ENCODE measurements around the gene CACNB4.

The CACNB4 gene

DNA sequence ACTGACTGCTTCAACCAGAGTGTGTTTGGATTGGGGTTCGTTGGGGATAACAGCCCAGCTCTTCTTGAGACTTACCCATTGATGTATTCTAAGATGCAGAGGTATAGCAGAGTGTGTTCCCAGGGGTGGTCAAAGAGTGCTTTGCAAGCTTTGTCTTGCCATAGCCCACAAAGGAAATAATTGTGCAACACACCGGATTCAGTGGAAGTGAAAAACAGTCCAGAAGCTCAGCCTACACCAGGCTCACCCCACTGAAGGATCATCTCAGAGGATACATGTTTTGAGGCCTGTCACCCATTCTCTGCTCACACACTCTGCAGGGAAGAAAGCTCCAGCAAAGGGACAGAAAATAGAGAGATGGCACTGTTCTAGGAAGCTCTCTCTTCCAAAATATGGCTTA is 9.6 kb downstream of the CACNB4 start:
- in situ Hi-C loops (cut with MboI; ENCODE audit: low sequenced_read_pairs): no loop called here

DNA sequence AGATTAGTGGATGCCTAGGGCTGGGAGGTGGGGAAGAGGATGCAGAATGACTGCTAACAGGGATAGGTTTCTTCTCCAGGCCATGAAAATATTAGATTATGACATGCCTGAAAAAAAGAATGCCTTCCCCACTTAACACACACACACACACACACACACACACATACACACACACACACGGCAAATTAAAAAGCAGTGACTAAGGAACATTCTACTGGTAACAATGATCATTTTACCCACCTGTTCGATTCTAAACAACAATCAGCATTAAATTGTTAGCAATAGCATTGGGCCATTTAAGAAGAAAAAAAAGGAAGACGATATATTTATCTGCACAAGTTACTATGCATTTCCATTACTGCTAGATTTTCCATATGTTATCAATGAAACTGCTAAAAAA is 10.8 kb downstream of the CACNB4 start:
- in situ Hi-C loops (cut with MboI; ENCODE audit: low sequenced_read_pairs): no loop called here

DNA sequence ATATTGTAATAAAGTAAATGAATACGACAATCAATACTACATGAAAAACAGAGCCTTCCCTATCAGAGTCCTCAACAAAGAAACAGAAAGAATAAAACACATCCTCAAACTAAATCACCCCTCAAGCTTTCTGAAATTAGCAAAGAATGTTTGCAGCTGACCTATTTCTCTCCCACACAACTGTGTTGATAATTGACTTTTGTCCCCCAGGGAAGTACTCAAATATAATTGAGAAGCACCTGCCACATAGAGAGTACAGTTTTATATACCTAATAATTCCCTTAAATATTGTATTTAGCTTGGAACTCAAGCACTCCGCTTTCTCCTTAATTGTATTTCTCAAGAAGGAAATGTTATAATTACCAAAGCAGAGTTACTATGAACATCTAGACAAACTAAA is 12.6 kb downstream of the CACNB4 start:
- in situ Hi-C loops (cut with MboI; ENCODE audit: low sequenced_read_pairs): no loop called here

DNA sequence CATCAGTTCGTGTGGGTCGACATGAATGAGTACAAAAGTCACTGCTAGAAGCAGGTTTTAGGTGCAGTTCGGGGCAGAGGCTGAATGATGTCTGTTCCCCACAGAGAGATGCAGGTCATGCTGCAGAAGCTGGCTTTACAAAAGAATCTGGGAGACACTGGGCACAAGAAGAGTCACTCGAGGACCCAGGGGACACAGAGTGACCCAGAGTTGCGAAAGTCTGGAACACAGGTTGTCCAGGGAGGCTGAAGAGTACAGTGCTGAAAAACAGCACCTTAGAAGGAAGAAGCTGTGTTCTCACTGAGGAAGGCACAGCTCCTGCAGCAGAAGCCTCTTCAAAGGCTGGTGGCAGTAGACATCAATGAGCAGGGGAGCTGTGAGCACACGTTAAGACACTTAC is 14.8 kb downstream of the CACNB4 start:
- in situ Hi-C loops (cut with MboI; ENCODE audit: low sequenced_read_pairs): no loop called here

DNA sequence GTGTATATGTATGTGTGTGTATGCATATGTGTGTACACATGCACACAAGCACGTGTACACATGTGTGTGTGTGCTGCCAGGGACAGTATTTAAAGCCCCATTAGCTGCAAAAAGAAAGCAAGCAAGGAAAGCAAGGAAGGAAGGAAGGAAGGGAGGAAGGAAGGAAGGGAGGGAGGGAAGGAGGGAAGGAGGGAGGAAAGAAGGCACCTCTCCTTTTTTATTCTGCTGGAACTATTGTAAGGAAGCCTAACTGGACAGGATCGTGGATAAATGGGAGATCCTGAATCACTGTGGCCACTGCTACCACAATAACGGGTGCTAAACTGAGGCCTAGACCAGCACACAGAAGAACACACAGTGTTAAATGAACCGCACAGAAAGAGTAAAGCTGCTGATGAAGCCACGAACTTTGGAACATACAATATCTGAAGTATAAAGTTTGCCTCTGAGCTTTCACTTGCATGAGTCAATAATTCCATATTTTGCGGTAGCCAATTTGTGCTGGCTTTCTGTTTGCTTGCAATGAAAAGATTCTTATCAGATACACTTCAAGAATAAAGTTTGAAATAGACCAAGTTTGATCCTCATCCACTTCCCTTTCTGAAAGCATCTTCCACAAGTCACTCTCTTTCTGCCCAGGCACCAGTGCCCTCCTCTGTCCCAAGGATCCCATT is 15.5 kb downstream of the CACNB4 start:
- in situ Hi-C loops (cut with MboI; ENCODE audit: low sequenced_read_pairs): no loop called here

DNA sequence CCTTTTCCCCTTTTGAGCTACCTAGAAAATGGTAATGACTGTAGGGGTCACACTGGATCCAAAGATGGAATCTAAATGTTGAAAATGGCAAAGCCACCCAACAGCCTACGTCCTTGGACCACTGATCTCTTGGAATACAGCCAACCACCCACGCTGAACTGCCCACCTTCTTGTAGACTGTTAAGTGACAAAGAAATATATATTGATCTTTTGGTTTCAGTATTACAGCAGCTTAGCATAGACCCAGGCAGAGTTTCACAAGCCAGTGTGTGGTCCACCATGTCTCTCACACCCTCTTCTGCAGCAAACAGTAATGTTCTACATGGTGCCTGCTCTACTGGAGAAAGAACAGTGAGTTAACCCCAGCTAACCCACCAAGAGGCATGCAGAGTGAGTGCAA is 20.2 kb downstream of the CACNB4 start:
- in situ Hi-C loops (cut with MboI; ENCODE audit: low sequenced_read_pairs): no loop called here

DNA sequence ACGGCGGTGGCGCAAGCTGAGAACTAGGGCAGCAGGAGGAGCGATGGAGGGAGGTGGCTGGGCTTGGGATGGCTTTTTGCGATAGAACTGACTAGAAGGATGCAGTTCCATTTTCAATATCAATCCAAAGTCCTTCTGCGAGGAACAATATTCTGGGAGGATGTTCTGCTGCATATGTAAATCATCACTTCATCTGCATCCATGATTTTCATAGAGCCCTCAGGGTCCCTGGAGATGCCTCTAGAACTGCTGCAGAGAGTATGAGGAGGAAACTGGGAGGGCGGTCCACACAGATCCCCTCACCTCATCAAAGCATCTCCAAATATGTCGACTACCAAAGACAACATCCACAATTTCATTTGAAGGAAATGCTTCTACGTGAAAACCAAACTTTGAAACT is 20.8 kb downstream of the CACNB4 start:
- in situ Hi-C loops (cut with MboI; ENCODE audit: low sequenced_read_pairs): no loop called here

DNA sequence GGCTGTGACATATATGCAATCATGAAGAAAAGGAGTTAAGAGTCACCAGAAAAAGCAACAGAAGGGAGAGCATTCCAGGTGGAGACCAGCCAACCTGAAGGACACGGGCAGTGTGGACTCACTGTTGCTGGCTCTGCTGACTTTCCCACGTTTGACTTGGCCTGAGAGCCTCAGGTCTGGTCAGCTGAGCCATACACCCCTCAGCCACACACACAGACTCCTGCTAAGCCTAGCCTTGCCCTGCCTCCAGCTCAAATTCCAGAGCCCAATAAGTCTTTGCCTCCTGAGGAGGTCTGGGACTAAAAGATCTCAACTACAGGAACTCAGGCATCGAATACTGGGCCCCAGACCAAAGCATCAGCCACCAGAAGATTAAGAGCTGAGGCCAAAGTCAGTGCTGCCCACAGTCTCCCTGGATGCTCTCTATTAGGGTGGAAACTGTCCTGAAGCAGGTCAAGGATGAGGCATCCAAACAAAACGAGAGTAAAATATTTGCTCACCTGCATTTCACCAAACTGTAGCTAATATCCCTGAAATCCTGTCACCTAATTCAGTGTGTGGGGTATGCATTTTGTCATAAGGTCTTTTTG is 23.3 kb downstream of the CACNB4 start:
- in situ Hi-C loops (cut with MboI; ENCODE audit: low sequenced_read_pairs): no loop called here

DNA sequence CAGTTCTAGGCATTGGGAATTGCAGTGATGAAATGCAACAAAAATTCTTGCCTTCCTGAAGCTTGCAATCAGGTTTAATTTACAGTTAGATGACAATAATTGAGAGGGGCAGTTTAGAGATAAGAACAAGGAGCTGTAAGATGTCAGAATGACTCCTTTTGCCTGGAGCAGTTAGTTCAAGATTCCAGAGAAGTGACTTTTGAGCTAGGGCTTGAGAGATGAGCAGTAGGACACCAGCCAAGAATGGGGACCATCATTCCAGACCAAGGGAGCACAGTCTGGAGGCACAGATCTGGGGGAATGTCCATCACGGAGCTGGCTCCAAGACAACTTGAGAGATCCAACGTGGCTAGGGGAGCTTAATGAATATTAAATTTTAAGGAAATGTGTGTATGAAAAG is 26.8 kb downstream of the CACNB4 start:
- in situ Hi-C loops (cut with MboI; ENCODE audit: low sequenced_read_pairs): no loop called here

DNA sequence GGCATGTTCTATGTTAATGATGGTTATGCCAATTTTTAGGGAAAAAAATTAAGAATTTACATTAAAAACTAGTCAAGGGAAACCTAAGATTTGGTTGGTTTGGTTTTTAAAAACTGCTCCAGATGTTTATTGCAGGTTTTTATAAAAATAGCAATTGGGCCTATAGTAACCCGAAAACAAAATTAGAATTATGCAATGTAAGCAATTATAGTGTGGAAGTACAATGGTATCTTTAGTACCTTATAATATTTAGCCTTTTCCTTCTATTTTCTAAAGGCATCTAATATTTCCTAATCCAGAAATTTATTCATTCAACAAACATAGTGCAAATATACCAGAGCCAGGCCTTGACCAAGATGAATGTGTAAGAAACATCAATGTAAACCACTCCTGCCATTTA is 27.3 kb downstream of the CACNB4 start:
- in situ Hi-C loops (cut with MboI; ENCODE audit: low sequenced_read_pairs): no loop called here

DNA sequence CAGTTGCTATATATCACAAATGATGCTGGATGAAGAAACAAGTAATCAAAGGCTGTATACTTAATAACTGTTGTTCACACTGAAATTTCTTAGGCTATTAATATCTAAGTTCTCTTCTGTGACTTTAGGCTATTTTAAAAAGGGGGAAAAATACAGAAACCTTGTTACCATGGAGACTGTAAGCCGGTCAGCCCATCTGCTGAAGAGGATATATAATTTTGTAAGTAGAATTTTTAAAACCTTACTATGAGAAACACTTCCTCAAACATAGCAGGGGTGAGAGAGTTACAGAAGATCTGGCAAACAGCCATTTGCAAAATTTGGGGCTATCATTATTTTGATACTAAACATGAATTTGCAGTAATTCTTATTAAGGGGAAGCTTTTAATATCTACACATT is 27.8 kb downstream of the CACNB4 start:
- in situ Hi-C loops (cut with MboI; ENCODE audit: low sequenced_read_pairs): no loop called here

DNA sequence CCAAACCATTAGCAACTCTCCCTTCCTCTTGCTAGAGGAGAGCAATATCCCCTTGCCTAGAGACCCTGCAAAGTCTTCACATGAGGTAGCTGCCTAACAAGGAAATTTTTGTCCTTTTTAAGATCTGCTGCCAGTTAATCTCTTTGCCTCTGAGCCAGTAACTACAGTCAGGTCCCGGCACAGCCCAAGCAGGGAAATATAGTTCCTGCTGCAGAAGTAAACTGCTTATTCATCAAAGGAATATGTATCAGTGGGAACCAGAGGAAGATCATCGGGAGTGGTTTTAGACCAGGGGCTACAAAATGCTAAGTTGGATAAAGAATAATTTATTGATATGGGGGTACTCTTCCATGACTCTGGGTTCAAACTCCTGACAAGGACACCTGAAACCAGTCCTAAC is 30.6 kb downstream of the CACNB4 start:
- in situ Hi-C loops (cut with MboI; ENCODE audit: low sequenced_read_pairs): no loop called here

DNA sequence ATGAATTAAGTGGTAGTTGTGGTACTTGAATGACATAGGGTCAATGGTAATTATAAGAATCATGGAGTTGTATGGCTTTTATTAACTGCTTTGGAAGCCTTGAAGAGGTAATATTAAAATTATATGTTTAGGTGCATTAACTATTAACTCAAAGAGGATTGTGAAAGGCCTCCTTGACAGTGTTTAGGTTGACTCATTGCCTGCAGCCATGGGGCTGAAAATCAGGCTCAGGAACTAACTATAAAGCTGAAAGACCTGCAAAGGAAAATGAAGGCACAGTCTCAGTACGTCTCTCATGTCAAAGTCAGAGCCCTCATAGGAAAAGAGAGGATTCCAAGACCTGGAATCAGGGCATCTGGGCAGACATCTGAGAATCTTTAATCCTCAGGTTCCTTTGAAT is 31.0 kb downstream of the CACNB4 start:
- in situ Hi-C loops (cut with MboI; ENCODE audit: low sequenced_read_pairs): no loop called here

DNA sequence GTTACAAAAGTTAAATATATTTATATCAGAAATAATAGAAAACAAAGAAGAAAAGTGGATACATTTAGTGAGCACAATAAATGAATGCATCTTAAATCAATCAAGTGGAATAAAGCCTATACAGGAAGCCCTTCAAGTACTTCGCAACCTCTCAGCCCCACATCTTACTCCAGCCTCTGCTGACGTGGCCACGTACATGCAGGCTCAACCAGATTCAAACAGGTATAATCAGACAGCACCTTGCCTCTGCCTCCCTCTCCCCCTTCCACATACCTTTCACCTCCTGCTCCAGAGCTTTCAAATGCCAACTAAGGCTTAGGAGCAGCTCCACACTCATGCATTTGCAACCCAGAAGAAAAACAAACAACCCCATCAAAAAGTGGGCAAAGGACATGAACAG is 32.9 kb downstream of the CACNB4 start:
- in situ Hi-C loops (cut with MboI; ENCODE audit: low sequenced_read_pairs): no loop called here

DNA sequence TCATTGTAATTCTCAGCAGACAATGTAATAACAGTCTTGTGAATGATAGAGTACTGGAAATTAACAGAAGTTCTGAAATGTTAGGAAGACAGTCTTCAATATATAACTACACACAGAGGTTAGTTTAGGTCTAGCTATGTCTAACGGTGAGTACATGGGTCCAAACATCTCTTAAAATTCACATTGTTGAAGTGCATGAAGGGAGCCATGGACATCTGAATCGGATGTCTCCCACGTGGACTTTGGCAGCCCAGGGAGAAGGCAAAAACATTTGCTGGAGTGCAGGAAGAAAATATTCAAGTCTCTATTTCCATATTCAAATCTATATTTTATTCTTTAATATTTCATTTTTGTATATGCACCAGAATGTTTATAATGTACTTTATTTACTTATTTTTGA is 34.8 kb downstream of the CACNB4 start:
- in situ Hi-C loops (cut with MboI; ENCODE audit: low sequenced_read_pairs): no loop called here

DNA sequence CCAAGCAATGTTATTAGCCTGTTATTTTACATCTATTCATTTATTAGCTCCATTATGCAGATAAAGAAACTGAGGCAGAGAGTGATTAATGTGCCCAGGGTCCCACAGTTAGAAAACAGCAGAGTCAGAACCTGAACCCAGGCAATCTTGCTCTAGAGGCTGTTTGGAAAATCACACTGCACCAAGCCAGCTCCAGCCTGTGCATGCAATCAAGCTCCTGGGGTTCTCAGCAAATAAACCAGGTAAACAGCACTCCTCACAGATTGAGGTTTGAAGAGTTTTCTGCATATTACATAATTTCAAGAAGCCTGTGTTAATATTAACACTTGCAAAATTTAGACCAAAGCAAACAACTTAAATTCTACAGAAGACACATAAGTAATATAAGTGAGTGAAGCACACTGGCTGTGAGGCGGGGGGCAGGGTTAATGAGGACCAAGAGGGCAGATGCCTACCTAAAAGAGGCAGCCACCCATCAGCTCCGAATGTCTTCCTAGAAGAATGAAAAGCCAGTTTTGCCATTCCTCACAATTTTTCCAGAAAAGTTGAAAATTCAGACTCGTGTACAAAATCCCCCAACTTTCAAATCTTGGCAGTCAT is 35.4 kb downstream of the CACNB4 start:
- in situ Hi-C loops (cut with MboI; ENCODE audit: low sequenced_read_pairs): no loop called here

DNA sequence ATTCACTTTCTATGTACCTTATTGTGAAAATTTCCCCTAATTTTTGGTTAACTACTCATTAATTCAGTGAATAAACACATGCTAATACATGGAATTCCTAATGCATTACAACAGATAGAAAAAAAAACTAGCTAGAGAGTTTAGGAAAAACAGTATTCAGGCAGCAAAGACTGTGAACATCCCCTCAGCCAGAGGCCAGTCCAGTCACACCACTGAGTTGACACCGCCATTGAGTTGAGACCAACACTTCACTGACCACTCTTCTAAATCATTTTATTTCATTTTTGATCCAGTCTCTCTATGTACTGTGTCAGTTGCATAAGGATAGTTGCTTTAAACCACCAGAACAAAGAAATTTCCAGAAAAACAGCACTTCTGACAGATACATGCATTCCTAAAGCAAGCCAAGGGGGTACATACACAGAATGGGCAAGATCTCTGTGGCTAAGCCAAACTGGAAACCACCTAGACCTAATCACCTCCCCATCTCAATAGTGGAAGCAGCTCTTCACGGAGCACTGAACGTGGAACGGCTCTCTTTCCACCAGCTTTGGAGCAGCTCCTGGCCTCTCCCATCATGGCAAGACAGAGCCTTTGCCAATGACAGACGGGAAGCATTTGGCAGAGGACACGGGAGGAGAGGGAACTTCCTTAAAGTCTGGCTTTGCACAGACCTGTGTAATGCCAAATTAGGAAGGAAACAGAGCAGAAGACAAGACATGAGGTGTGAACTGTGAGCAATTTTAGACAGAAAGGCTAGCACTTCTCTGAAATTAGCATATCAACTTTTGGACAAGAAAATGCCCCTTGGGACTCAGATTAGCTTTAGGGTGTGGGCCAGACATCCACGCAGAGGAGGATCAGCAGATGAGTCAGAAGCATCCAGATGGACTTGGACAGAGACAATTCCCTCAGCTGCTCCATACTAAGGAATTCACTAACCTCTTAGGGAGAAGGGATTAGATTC is 36.4 kb downstream of the CACNB4 start:
- in situ Hi-C loops (cut with MboI; ENCODE audit: low sequenced_read_pairs): no loop called here

DNA sequence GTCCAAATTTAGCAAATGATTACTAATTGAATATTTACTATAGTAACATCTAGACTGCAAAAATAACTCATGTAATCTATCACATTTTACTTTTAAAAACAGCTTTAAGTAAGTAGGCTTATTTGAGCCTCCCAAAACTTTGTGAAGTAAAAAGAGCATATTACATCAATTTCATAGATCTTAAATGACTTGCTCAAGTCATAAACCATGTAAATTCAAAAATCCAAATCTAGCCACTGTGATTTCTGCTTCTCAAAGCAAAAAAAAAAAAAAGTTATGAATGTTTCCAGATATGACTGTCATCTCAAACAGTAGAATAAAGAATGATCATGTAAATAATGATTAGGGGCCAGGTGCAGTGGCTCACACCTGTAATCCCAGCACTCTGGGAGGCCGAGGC is 37.5 kb downstream of the CACNB4 start:
- in situ Hi-C loops (cut with MboI; ENCODE audit: low sequenced_read_pairs): no loop called here

DNA sequence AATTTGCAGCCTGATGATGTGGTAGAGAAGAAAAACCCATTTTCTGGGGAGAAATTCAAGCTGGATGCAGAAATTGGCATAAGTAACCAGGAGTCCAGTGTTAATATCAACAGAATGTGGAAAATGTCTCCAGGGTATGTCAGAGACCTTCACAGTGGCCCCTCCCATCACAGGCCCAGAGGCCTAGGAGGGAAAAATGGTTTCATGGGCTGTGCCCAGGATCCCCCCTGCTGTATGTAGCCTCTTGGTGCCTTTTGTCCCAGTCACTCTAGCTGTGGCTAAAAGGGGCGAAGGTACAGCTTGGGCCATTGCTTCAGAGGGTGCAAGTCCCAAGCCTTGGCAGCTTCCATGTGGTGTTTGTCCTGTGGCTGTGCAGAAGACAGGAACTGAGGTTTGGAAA is 40.2 kb downstream of the CACNB4 start:
- in situ Hi-C loops (cut with MboI; ENCODE audit: low sequenced_read_pairs): no loop called here

DNA sequence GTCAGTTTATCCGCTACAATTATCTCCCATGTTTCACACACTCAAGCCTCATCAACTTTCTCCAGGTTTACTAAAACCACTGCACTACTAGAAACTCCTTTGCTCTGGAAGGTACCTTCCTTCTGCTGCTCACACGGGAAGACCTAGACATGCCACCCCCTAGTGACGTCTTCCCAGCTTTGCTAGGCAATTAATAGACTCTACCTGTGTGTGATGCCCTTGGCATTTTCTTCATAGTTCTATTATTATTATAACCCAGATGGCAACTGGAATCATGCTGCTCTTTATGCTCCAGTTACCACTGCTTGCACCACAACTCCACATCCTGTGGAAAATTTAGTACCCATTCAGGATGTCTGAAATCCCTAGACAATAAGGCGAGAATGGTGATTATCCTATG is 42.4 kb downstream of the CACNB4 start:
- in situ Hi-C loops (cut with MboI; ENCODE audit: low sequenced_read_pairs): no loop called here

DNA sequence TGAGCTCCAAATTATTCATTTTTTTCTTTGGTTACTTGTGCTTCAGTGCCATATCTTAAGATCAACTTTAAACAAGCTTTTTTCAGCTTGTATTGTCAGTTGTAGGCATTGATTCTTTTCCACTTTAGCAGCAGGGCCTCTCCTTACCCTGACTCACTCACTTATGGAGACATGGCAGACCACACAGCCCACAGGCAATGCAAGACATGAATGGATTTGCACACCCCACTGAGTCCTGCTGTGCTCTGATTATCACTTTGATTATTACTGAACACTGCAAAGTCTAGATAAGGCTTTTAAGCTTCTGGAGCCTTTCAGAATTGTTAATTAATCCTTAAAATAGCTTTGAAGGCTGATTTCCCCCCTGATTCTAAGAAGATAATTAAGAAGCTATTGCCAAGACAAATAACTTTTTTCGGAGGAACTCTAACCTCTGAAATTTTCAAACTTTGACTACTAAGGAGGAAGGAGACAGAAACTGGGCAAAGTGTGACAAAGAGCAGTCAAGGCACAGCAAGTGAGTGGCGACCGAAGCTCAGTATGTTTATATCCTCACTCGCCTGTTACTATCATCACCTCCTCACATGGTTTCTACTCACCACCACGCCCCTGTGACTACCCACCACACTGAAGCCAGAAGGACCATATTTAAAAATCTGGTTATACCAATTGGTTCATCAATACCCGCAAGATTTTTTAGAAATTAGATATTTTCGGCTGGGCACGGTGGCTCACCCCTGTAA is 43.3 kb downstream of the CACNB4 start:
- in situ Hi-C loops (cut with MboI; ENCODE audit: low sequenced_read_pairs): no loop called here
